GM12872 (cell line): ENCODE results near the gene MRPS27.

Source experiments
- TF ChIP-seq, protein P1 (sequence below): IDR thresholded peaks from 3 replicates; pipeline ENCODE4 v1.5.1; 2011; ENCODE audit warnings: low read depth, mild to moderate bottlenecking, low read length, moderate library complexity; ENCODE audit not compliant: insufficient read depth

MRPS27 gene

GRCh38 chr5:72228960-72229359 lies 91.1 kb downstream of the MRPS27 start:
- TF ChIP-seq, protein P1, sequence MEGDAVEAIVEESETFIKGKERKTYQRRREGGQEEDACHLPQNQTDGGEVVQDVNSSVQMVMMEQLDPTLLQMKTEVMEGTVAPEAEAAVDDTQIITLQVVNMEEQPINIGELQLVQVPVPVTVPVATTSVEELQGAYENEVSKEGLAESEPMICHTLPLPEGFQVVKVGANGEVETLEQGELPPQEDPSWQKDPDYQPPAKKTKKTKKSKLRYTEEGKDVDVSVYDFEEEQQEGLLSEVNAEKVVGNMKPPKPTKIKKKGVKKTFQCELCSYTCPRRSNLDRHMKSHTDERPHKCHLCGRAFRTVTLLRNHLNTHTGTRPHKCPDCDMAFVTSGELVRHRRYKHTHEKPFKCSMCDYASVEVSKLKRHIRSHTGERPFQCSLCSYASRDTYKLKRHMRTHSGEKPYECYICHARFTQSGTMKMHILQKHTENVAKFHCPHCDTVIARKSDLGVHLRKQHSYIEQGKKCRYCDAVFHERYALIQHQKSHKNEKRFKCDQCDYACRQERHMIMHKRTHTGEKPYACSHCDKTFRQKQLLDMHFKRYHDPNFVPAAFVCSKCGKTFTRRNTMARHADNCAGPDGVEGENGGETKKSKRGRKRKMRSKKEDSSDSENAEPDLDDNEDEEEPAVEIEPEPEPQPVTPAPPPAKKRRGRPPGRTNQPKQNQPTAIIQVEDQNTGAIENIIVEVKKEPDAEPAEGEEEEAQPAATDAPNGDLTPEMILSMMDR: no peak

DNA sequence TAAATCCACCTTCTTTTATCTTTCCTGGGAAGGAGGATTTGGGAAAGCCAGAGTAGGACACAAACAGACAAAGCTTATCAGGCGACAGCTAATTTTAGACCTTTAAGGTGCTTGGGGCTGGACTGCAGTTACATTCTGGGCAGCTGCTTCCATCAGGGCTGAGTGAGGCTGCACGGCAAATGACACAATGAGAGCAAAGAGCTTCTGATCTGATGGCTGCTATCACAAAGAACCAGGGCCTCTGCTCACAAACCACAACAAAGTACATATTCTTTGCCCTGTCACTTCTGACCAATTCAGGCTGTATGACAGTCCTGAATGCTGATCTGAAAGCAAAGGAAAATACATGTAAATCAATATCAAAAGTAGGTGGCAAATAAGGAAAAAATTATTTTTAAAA lies 93.1 kb downstream of the MRPS27 start:
- TF ChIP-seq, protein P1: no peak

GRCh38 chr5:72225741-72226140 lies 94.3 kb downstream of the MRPS27 start:
- TF ChIP-seq, protein P1: no peak

DNA sequence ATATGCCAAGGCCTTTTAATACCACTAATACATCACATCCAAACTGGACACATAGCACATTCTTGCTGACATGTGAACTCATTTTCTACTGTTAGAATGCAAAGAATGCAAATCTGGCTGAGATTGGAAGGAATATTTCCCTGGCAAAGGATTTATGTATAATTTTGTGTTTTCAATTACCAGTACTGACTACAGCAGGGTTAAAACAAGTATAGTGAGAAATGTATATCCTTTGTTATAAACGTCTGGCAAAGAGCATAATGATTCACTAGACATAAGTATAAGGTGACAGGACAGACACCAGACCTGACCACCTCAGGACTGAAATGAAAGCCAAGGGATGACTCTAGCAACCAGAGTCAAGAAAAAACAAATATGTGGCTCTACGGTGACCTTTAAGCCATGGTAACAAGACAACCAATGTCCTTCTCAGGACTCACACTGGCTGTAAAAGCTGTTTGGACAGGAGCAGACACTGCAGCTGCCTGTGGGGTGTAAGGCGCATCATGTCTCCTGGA lies 95.0 kb downstream of the MRPS27 start:
- TF ChIP-seq, protein P1: no peak

- TF ChIP-seq, protein P1: no peak
These were observed 96.7 kb downstream of the MRPS27 start for GRCh38 chr5:72223371-72223770.

DNA sequence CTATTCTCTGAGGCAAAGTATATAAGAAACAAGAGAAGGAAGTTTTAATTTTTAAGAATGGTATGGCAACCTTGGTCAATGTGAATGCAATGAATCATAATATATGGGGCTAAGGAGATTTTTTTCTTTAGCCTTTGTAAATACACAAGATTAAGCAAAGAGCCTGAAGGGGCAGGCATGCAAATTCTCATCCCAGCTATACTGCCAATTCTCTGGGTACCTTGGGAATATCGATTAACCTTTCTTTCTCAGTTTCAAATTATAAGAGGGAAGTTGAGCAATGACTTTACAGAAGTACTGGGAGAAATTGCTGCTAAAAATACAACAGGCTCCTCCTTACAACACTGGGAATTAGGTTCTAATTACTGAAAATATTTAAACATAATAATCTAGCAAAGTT lies 97.5 kb downstream of the MRPS27 start:
- TF ChIP-seq, protein P1: no peak

GRCh38 chr5:72221541-72221940 lies 98.5 kb downstream of the MRPS27 start:
- TF ChIP-seq, protein P1: no peak
